Osteoblast (primary cell): ENCODE measurements around the gene GPR17. TPM values are rescaled to one million over a fixed set of nuclear protein-coding genes. Genes with fewer than 3 reads are reported as not detected.

Experiments used
- DNase-seq: peaks from one replicate; pipeline ENCODE4 v3.0.0; 2011; ENCODE audit warnings: low spot score, mixed read lengths; ENCODE audit not compliant: insufficient read length; ENCODE audit errors: missing footprints
- H2AFZ ChIP-seq: 2 replicates; pipeline ENCODE4 v1.6.0; 2011; ENCODE audit warnings: mild to moderate bottlenecking, low read length
- H3K27ac ChIP-seq: 2 replicates; pipeline ENCODE4 v1.5.1; 2011; ENCODE audit warnings: mild to moderate bottlenecking, low read depth, low read length, moderate library complexity
- H3K27me3 ChIP-seq: 2 replicates; pipeline ENCODE4 v1.6.0; 2012; ENCODE audit warnings: mild to moderate bottlenecking, control low read depth, inconsistent platforms, low read length, moderate library complexity; ENCODE audit not compliant: insufficient read depth
- H3K36me3 ChIP-seq: 2 replicates; pipeline ENCODE4 v1.5.1; 2011; ENCODE audit warnings: mild to moderate bottlenecking, low read length, control low read depth, moderate library complexity; ENCODE audit not compliant: insufficient read depth
- H3K4me1 ChIP-seq: 2 replicates; pipeline ENCODE4 v1.5.1; 2011; ENCODE audit warnings: mild to moderate bottlenecking, low read length, control low read depth, moderate library complexity; ENCODE audit not compliant: insufficient read depth
- H3K4me2 ChIP-seq: 2 replicates; pipeline ENCODE4 v1.6.0; 2011; ENCODE audit warnings: mild to moderate bottlenecking, low read length; ENCODE audit not compliant: insufficient read depth
- H3K4me3 ChIP-seq: fragments of 200-600 bp; sonication (generic); 3 replicates; pipeline ENCODE4 v1.5.1; 2012; ENCODE audit warnings: mild to moderate bottlenecking, low read length, inconsistent platforms; ENCODE audit not compliant: insufficient read depth
- H3K79me2 ChIP-seq: 2 replicates; pipeline ENCODE4 v1.6.0; 2012; ENCODE audit warnings: mild to moderate bottlenecking, low read length, control low read depth, inconsistent platforms; ENCODE audit not compliant: insufficient read depth
- H3K9me3 ChIP-seq: 2 replicates; pipeline ENCODE4 v1.5.1; 2011; ENCODE audit warnings: low read depth, low read length, control low read depth
- H4K20me1 ChIP-seq: 2 replicates; pipeline ENCODE4 v1.6.0; 2012; ENCODE audit warnings: mild to moderate bottlenecking, low read length, control low read depth; ENCODE audit not compliant: insufficient read depth
- total RNA-seq: library from RNA; depleted of rRNA; stranded (reverse); fragments of >200 nt; gene quantifications from 2 replicates; pipeline ENCODE4 v1.2.3, GENCODE V29; 2012
- TF ChIP-seq, protein P1 (sequence below): IDR thresholded peaks from 2 replicates; pipeline ENCODE4 v1.5.1; 2011; ENCODE audit warnings: mild to moderate bottlenecking, low read depth, low read length, moderate library complexity; ENCODE audit errors: extremely low read depth

Gene GPR17
- total RNA-seq, 1 donor = not detected

DNA sequence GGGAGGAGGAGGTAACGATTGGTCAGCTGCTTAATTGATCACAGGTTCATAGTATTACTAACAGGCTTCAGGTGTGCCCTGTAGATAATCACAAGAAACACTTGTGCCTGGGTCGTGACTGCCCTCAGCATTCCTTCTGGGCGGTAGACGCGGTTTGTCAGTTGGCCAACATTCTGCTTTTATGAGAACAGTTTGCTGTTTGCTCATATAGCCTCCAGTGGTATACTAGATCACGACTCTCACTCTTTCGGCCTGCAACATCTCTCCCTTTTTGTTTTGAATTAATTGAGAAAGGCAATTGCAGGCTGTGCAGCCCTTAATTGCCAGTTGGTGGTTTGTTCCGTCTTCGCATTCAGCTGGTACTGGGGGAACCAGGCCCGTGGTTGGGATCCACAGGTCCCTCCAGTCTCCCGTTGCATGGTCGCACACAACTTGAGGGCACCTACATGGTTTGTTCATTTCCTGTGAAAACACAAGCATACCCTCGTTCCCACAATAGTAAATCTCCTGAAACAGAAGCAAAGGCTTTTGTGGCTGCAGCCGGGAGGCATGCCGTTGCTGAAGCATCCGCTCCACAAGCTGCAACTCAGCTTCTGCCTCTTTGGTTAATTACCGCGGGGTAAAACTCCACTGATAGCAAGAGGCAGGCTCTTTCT, 30.3 kb upstream of the GPR17 start:
- Histone ChIP-seq H3K4me2 (no peak overlapping the region), H3K4me1 (peaks cover 6% of the 10 kb centered on the region)
- DNase-seq = peak; percentile 75

DNA sequence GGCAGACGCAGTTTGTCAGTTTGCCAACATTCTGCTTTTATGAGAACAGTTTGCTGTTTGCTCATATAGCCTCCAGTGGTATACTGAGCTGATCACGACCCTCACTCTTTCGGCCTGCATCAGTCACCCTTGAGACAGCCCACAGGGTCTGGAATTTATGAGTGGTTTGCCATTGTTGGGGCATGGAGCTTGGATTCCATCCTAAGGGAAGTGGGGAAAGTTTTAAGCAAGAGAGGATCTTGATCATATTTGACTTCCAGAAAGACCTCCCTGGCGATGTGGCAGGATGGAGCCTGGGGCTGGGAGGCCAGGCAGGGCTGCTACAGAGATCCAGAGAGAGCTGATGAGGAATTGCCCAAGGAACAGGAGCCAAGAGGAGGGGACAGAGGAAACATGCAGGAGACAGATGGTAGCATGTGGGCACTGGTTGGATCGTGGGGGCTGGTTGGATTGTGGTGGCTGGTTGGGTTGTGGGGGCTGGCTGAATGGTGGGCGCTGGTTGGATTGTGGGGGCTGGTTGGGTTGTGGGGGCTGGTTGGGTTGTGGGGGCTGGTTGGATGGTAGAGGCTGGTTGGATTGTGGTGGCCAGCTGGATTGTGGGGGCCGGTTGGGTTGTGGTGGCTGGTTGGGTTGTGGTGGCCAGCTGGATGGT, 27.3 kb upstream of the GPR17 start:
- peak; percentile 88 for DNase-seq
- no peak overlapping the region for H2AFZ ChIP-seq
- no peaks in the 10 kb centered on the region for H3K27me3 ChIP-seq
- no peaks in the 10 kb centered on the region for H3K9me3 ChIP-seq
- no peaks in the 10 kb centered on the region for H4K20me1 ChIP-seq
- H3K4me3 ChIP-seq = no peak overlapping the region
- H3K79me2 ChIP-seq = no peaks in the 10 kb centered on the region
- H3K4me2 ChIP-seq = no peak overlapping the region
- no peaks in the 10 kb centered on the region for H3K36me3 ChIP-seq
- H3K27ac ChIP-seq = no peak overlapping the region
- TF ChIP-seq, protein P1, sequence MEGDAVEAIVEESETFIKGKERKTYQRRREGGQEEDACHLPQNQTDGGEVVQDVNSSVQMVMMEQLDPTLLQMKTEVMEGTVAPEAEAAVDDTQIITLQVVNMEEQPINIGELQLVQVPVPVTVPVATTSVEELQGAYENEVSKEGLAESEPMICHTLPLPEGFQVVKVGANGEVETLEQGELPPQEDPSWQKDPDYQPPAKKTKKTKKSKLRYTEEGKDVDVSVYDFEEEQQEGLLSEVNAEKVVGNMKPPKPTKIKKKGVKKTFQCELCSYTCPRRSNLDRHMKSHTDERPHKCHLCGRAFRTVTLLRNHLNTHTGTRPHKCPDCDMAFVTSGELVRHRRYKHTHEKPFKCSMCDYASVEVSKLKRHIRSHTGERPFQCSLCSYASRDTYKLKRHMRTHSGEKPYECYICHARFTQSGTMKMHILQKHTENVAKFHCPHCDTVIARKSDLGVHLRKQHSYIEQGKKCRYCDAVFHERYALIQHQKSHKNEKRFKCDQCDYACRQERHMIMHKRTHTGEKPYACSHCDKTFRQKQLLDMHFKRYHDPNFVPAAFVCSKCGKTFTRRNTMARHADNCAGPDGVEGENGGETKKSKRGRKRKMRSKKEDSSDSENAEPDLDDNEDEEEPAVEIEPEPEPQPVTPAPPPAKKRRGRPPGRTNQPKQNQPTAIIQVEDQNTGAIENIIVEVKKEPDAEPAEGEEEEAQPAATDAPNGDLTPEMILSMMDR = no peak
- H3K4me1 ChIP-seq = peaks cover 10% of the 10 kb centered on the region

More for the DNA sequence above, 30.3 kb upstream of the GPR17 start:
- Histone ChIP-seq H3K27ac (no peak overlapping the region), H3K27me3 (no peaks in the 10 kb centered on the region), H2AFZ (no peak overlapping the region), H4K20me1 (no peaks in the 10 kb centered on the region), H3K4me3 (no peak overlapping the region), H3K9me3 (no peaks in the 10 kb centered on the region), H3K36me3 (no peaks in the 10 kb centered on the region), H3K79me2 (no peaks in the 10 kb centered on the region)
- TF ChIP-seq, protein P1 = no peak

DNA sequence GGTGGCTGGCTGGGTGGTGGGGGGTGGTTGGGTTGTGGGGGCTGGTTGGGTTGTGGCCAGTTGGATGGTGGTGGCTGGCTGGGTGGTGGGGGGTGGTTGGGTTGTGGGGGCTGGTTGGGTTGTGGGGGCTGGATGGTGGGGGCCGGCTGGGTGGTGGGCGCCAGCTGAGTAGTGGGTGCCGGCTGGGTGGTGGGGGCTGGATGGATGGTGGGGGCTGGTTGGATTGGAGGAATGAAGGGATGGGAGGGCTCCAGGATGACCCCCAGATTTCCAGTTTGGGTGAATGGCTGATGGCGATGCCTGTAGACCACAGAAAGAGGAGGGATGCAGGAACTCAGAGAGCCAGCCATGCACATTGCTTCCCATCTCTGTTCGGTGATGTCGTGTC, 26.8 kb upstream of the GPR17 start:
- no peaks in the 10 kb centered on the region for H3K9me3 ChIP-seq
- TF ChIP-seq, protein P1 = no peak
- H4K20me1 ChIP-seq = no peaks in the 10 kb centered on the region
- no peaks in the 10 kb centered on the region for H3K27me3 ChIP-seq
- no peak for DNase-seq
- H3K27ac ChIP-seq = no peak overlapping the region
- no peaks in the 10 kb centered on the region for H3K79me2 ChIP-seq
- no peaks in the 10 kb centered on the region for H3K36me3 ChIP-seq
- H2AFZ ChIP-seq = no peak overlapping the region
- no peak overlapping the region for H3K4me2 ChIP-seq
- H3K4me3 ChIP-seq = no peak overlapping the region
- H3K4me1 ChIP-seq = peaks cover 11% of the 10 kb centered on the region

DNA sequence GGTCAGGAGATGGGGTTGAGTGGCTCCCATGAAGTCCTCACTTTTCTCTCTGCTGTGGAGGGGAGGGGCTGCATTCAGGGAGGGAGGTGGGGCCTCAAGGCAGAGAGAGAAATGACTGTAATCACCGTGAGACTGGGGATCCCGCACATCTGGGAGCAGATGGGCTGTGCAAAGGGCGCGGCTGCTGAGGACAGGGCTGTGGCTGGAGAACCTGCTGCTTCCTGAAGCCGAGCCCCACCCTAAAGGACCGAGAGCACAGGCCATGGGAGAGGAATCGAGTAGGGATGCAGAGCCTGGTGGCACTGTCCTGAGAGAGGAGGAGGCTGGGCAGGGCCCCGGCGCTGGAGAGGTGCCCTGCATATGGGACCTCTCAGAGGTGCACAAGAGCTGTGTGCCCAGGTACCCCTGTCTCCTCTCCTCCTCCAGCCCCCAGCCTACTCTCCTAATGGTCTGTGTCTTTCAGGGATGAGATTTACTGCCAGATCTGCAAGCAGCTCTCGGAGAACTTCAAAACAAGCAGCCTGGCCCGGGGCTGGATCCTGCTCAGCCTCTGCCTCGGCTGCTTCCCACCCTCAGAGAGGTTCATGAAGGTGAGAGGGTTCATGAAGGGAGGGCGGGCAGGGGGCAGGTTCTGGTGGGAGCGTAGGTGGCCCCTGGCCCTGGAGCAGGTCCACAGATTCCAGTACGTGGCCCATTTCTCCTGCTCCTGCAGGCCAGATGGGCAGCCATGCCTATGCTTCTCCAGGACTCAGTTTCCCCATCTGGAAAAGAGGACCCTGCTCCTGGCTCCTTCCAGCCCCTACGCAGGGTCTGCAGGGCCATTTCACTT, 25.9 kb upstream of the GPR17 start:
- peak; percentile 87 for DNase-seq
- Histone ChIP-seq H3K4me2 (no peak overlapping the region), H3K9me3 (no peaks in the 10 kb centered on the region), H4K20me1 (no peaks in the 10 kb centered on the region), H3K27me3 (no peaks in the 10 kb centered on the region), H3K27ac (no peak overlapping the region), H3K4me3 (no peak overlapping the region), H3K79me2 (no peaks in the 10 kb centered on the region), H2AFZ (no peak overlapping the region), H3K36me3 (no peaks in the 10 kb centered on the region), H3K4me1 (peaks cover 6% of the 10 kb centered on the region)
- TF ChIP-seq, protein P1 = no peak
